HUDEP-2 (cell line): Measurements from ENCODE around the gene XIRP2.
"Not testable (repeated sequence)": the region's sequence is repeated elsewhere in the genome, so short reads cannot be mapped to it uniquely, and the experiment has no call there.

Source experiments
- DNase-seq, 76 experiments: peaks; one replicate each; lab custom pipeline; 2025; ENCODE audit not compliant: unreplicated experiment in 76 of 76; lab: John Stamatoyannopoulos, UW

The XIRP2 gene

DNA sequence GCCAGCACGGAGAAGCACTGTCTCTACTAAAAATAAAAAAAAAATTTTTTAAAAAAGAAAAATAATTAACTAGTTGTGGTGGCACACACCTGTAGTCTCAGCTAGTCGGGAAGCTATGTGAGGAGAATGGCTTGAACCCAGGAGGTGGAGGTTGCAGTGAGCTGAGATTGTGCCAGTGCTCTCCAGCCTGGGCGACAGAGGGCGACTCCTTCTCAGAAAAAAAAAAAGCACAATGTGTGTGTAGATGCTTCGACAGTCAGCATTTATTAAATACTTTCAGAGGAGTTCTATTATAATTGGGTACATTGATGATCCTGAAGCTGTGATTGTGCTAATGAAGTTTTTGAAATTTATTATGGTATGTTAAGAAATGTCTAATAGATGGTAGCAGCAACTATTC, 46.5 kb downstream of the XIRP2 start:
- no peak for DNase-seq

DNA sequence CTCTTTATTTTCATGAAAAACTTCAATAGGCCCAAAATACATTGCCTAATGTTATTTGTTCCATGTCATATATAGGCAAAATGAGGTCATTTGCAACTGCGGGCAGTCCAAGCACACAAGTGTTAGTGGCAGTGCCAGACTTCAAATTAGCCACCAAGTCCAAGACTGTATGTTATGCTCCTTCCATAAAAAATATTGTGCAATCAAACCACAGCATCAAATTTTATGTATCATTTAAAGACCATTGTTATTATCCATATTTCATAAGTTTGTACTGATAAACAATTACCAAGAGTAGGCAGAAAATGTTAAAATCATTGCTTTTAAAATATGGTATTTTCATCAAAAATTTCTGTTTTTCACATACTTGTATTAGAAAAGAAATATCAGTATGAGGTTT, 54.1 kb downstream of the XIRP2 start:
- no peak for DNase-seq

DNA sequence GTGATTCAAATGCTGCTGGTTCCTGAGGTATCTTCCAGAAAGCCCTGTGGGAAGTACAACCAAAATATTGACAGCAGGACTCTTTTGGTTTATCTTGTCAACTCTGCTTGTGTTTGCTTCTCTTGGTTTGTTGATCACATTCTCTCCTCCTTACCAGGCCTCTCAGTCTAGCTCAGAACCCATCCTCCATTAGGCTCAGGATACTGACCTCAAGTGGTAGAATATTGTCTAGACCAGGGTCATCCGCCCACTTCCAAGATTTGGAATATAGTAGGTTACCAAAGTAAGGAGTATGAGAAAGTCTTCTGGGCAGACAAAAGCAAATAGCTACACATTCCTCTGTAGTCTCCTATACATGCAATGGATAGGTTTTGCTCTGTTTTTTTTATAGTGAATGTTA, 56.6 kb downstream of the XIRP2 start:
- DNase-seq = no peak

DNA sequence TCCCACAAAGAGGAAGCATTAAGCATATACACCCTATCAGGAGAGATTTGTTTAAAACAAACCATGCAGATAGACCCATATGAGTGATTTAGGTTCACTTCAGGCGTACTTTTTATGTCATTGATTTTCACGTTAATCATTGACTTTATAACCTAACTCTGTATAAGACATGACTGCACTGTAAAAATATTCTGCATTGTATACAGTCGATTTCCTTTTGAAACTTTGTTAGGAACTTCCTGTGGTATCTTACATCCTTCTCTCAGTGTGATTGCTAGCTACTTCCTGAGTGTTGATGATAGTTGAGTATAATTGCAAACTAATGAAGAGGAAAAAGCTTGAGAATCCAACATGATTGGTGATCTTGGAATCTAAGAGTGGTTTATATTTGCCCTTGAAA, 69.4 kb downstream of the XIRP2 start:
- no peak for DNase-seq

DNA sequence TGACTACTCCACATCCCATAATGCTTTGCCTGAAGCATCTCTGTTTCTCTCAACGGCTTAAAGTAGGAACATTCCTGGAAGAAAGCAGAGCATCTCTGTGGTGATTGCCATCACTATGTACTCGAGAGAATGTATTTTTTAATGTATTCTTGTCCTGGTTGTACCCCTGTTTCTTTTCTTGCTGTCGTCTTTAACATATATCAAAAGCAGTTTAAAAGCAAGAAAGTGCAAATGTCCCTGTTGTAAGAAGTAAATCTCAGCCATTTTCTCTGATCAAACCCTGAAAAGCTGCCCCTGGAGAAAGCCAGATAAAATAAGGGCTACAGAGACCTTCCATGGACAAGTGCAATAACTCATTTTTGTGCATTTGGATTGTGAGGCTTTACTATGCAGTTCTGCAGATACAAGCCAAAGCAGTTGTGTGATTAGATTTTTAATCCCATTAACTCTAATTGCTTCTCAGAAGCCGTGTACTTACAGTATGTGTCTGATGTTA, 70.8 kb downstream of the XIRP2 start:
- DNase-seq = no peak

DNA sequence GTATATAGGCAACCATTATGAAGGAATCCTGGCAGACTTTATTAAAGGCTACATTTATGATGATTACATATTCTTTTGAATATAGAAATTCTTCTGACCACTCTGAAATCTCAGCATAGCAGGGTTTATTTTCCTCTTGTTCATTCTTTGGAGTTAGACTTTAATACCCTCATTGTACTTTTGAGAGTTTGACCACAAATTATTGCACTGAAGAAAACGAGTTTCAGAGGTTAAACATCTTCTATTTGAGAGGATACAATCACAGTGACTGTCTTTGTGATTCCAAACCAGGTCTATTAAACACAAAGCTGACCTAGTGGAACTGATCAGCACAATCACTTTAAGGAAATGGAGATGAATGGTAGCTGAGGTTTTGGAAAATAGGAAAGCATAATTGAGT, 71.3 kb downstream of the XIRP2 start:
- DNase-seq = no peak

DNA sequence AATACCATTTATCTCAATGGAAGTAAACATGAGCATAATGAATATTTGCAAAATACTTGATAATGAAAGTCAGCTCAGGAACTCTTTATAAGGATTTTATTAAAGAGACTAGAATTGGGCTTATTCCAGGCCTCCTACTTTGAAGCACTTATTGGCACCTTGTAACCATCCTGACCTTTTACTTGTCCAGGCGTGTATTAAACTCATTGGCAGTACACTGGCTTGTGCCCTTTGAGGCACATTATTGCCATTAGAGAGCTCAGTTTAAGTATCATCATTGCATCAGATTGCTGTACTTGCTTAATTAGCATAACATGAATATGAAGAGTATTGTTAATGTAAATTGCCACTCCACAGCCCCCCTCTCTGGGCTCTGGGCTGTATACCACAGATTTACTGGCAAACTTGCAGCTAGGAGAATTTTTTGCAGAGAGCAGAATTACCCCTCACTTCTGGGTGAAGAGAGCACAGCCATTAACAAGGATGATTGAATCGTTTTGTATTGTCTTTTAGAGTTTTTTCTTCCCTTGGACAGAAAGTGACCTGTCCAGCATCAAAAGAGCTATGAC, 72.5 kb downstream of the XIRP2 start:
- no peak for DNase-seq

DNA sequence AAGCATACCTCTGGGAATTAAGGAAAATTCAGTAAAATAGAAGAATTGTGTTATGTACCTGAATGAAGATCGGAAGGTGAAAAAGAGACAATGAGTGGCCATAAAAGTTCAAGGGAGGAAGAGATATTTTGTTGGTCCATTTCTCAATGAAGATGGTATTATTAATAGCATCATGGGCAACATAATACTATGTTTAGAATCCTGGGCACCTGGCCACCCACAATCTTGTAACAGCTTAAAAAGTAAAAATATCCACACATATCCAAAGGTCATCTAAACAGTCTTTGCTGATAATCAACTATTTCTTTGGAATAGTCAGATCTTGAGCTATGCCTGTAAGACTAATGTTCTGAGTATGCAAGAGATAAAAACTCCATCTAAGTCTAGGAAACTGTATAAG, 73.7 kb downstream of the XIRP2 start:
- no peak for DNase-seq

DNA sequence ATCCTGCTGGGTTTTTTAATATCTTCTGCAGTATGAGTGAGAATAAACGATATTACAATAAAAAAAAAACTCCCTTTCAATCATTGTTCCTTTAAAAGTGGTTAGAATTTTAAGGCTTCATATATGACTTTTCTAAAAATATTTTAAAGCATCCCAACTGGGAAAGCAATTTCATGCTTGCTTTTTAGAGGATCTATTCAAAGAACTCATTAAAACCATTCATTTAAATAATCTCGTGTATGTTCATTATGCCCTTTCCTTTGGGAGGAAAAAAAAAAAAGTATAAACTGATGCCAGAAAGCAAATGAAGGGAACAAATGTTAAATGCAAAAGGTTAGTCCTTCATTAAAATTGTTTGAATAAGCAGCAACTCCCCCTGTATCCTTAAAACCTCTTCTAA, 81.2 kb downstream of the XIRP2 start:
- DNase-seq = no peak

DNA sequence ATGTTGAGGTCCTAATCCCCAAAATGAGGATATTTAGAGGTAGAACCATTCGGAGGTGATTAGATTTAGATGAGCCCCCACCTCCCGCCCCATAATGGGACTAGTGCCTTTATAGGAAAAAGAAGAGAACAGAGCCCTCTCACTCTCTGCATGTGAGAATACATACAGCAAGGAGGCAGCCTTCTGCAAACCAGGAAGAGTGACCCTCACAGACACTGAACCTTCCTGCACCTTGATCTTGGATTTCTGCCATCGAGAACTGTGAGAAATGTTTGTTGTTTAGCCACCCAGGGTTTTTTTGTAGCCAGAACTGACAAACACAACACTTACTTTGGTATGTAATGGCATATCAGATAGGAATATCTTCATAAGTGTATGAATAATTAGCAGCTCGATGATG, 83.7 kb downstream of the XIRP2 start:
- no peak for DNase-seq

DNA sequence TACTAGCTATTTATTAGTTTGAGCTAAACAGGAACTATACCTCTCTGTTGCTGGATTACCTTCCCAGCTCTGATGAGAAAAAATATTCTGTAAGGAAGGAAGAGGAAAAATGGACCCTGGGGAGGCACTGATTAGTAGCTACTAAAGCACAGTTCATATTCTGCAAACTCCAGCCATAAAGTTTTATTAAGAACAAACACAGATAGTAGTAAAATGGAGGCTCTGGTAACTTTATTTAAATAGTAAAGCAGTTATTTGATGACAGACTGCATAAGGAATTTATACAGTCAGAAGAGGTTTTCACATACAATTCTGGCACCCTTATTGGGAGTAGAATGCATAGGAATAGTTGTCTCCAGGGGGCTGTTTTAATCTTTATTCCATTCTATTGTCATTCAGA, 84.1 kb downstream of the XIRP2 start:
- no peak for DNase-seq

DNA sequence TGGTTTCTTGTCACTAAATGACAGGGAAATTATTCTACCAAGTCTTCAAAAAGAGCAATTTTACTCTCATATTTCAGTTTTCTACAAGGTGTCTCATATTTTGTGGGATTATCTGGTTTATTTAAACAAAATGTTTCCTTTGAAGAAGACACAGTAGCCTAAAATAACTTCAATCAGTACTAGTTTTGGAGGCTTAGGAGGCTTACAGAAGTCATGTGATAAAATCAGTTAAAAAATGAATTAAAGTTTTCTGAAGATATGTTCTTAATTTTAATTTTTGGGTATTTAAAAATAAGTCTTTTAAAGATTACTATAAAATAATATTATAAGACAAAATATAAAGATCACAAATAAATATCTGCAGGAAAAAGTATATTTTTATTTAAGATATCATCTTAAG, 95.9 kb downstream of the XIRP2 start:
- no peak for DNase-seq

DNA sequence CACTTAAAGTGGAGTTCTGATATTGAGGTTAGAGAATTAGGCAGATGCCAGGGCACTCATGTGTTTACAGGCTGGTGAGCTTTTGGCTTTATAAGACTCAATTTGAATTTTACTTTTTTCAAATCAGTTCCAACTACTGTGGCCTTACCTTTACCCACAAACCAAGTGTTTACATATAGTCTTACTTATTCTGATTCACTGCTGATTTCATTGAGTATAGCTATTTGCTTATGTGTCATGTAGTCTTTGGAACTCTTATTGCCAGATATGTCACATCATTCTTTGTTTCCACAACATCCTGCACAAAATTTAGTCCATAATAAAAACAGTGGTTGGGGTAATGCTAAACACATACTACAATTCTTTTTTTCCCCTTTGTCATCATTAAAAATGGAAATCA, 96.5 kb downstream of the XIRP2 start:
- no peak for DNase-seq

DNA sequence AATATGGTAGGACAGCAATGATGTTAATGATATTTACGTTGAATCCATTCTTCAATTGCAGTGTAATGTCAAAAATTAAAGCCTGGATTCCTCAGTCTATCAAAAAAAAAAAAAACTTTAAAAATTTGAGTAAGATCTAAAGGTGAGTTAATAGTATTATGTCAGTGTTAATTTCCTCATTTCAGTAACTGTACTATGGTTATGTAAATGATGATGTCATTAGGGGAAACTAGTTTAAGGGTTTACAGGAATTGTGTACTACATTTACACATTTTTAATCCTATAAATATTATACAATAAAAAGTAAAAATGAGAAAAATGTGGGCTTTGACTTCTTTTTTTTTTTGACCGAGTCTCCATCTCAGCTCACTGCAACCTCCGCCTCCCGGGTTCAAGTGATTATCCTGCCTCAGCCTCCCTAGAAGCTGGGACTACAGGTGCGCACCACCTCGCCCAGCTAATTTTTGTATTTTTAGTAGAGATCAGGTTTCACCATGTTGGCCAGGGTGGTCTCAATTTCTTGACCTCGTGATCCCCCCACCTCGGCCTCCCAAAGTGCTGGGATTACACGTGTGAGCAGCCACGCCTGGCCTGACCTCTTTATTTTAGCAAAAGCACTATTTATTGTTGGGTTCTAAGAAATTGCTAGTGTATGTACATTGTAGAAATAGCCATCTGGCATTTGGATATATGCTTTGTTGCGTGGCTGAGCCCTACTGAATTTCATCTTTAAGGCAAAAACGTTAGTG, 106.5 kb downstream of the XIRP2 start:
- no peak for DNase-seq

DNA sequence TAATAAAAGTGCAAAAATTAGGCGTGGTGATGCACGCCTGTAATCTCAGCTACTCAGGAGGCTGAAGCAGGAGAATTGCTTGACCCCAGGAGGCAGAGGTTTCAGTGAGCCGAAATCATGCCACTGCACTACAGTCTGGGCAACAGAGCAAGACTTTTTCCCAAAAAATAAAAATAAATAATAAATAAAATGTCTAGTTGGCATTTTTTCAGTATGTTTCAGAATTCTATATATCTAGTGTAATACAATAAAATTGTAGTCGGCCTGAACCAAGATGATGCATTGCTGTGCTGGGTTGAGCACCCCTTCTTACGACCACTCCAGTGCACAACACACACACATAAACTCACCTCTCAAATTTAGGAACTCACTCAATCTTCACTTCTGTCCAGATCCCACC, 108.2 kb downstream of the XIRP2 start:
- DNase-seq = no peak

DNA sequence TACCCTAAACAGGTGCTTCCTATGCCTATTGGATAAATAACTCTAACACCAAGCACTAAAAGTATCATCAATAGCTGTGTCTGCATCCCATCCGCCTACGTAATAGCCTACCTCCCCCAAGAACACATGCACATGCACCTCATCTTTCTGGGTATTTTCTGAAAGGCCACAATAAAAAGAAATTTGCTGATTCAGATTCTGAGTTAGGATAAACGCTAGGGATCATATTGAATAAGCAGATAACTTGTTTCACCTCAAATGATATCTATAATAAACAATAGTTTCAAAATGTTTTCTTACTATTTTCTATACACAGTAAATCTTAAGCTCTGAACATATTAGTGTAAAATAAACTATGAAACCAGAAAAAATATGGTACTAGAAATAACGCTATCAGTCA, 112.9 kb downstream of the XIRP2 start:
- DNase-seq = no peak

DNA sequence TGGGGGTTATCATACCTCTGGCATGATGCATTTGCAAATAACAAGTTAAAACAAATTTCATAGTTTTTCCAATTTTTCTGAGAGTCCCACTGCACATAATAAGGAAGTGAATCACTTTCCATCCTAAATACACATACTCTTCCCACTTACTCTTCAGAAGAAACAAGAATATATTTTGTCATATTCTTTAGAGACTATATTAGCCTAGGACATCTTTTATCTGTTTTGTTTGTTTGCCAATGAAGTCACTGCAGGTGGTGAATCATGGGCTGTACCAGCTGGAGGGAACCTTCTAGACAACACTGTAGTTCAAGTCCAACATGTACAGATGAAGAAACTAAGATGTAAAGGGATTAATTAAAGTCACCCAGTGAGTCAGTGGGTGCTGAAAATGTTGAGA, 116.8 kb downstream of the XIRP2 start:
- DNase-seq = no peak

DNA sequence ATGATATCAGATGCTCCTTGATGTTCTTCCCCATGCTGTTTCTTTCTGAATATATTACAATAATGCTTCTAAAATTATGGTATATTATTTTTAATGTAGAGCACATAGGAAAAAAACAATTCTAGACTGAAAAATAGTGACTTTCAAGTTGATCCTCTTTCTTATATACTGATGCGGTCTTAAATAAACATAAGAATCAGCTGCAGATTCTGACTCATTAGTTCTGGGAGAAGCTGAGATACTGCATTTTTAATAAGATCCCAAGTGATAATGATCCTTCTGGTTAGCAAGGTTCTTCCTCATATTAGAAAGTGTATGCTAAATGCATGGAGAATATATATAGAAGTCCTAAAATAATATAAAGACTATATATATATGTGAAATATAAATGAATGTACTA, 124.9 kb downstream of the XIRP2 start:
- no peak for DNase-seq

DNA sequence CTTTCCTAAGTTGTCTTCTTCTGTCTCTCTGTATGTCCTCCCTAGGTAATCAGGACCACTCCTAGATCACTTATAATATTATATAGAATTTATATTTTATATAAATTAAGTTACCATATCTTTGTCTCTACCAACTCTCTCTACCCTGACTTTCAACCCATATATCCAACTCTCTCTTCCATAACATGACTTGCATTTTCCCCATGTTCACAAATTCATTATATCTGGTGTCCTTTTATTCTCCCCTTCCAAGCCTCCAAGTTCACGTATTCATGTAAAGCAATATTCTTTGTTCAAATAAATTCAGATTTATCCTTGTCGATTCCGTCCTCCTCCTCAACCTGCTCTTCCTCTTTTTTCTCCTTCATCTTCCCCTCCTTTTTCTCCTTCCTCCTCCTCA, 127.5 kb downstream of the XIRP2 start:
- DNase-seq = no peak

DNA sequence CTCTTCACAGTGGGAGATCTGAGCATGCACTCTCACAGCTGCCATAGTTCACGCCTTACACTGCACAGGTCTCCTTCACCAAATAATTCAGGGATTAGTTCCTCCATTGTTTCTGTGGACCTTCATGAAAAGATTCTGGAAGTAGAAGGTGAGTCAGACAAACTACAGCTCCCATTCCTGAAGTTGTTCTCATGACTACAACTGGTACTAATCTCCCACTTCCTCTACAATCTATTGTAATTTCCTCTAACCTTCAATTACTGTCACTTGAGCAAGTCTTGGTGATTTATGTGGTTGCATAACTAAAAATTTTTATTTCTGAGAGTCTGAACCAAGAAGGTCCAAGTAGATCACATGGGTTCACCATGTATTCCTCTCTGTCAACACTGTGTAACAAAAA, 128.7 kb downstream of the XIRP2 start:
- DNase-seq = no peak

DNA sequence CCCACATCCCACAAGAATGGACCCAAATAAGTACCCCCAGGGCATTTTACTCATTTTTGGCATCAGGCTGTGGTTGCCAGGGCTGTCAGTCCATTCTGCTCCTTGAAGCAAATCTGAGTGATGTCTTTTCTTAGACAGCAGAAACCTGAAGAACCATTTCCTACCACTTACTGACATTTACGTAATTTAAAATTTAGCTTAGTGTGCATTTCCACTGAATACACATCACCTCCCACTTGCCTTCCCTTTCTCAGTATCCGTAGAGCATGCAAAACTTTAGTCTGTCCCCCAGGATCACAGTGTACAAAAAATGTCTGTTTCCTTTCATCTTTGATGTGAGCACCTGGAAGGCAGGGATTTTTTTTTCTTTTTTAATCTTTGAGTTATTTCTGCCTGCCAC, 130.3 kb downstream of the XIRP2 start:
- no peak for DNase-seq

DNA sequence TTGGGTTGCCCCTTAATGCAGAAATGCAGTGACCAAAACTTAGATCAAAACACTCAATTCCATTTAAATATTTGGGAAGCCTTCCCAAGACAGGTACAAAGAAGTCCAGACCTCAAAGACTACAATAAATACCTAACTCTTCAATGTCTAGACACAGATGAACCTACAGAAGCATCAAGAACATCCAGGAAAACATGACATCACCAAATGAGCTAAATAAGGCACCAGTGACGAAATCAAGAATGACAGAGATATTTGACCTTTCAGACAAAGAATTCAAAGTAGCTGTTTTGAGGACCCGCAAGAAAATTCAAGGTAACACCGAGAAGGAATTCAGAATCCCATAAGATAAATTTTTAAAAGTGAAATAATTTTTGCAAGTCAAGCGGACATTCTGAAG, 140.2 kb downstream of the XIRP2 start:
- DNase-seq = no peak

DNA sequence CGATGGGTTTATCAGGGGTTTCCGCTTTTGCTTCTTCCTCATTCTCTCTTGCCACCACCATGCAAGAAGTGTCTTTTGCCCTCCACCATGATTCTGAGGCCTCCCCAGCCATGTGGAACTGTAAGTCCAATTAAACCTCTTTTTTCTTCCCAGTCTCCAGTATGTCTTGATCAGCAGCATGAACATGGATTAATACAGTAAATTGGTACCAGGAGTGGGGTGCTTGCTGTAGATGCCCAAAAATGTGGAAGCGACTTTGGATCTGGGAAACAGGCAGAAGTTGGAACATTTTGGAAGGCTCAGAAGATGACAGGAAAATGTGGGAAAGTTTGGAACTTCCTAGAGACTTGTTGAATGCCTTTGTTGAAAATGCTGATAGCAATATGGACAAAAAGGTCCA, 146.7 kb downstream of the XIRP2 start:
- DNase-seq = not testable (repeated sequence)
